Activated CD4-positive, alpha-beta T cell treated with anti-CD3 and anti-CD28 coated beads for 4 hours (primary cell): Measurements from ENCODE around the gene MEPCE.
"Not testable (repeated sequence)": the region's sequence is repeated elsewhere in the genome, so short reads cannot be mapped to it uniquely, and the experiment has no call there.

ENCODE experiments used
- DNase-seq, 2 donors: peaks; one replicate each; pipeline ENCODE4 v3.0.0-alpha.2; 2020

Gene MEPCE

DNA sequence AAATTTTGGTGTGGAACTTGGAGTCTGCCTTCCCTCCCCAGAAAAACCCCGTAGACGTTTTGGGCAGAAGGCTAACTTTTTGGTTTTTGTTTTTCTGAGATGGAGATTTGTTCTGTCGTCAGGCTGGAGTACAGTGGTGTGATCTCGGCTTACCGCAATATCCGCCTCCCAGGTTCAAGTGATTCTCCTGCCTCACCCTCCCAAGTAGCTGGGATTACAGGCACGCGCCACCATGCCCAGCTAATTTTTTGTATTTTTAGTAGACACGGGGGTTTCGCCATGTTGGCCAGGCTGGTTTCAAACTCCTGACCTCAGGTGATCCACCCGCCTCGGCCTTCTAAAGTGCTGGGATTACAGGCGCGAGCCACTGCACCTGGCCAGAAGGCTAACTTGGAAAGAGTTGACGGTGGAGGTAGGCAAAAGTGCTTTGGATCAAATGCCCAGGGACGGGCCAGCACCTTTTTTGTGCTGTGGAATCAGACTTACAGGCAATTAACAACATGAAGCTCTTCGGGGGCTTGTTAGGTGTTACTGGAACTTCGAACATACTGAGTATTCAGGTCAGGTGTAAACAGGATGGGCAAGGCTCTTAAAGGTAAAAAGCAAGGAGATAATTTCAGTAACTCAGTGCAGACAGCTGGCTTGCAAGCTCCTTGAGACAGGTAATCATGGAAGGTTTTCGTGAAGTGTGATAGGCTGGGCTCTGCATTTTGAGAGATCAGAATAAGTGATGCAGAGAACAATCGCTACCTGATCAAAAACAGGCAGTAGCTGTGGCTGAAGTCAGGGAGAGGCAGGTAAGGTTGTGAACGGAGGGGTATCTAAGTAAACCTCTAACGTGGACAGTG lies 4.9 kb downstream of the MEPCE start:
- no peak for DNase-seq

DNA sequence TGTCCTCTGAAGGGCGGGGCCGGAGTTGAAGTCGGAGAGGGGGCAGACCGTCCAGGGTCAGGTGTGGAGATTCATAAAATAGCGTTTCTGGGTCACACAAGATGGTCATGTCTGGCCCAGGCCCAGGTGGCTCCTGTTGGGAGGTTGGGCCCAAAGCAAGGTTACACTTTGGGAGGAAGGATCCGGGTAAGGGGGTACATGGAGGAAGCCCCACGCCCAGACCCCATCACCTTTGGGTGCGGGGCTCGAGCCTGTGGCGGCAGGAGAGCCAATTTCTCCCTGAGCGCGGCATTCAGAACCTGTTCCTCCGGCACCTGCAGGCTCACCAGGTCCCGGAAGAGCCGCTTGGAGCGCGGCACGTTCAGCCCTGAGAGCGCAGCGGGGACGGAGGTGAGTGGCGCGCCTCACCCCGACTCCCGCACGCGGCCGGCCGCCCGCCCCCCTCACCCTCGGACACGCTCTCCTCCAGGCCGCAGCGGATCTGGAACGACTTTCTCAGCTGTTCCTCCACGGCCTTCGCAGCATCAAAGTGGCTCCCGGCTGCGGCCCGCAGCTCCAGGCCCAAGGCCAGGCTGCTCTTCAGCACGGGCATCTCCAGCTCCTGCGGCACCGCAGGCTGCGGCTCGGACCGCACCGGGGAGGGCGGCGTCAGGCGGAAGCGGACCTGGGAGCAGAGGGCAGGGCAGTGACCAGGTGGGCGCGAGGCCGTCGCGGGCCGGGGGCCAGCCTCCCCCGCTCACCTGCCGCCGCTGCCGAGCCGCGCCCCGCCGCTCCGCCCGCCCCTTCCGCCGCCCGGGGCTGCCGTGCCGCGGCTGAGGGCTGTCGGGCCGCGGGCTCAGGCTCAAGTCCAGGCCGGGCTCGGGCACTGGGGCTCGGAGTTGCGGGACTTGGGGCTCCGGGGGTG lies 6.0 kb downstream of the MEPCE start:
- DNase-seq: peak; percentile 48 to 56

DNA sequence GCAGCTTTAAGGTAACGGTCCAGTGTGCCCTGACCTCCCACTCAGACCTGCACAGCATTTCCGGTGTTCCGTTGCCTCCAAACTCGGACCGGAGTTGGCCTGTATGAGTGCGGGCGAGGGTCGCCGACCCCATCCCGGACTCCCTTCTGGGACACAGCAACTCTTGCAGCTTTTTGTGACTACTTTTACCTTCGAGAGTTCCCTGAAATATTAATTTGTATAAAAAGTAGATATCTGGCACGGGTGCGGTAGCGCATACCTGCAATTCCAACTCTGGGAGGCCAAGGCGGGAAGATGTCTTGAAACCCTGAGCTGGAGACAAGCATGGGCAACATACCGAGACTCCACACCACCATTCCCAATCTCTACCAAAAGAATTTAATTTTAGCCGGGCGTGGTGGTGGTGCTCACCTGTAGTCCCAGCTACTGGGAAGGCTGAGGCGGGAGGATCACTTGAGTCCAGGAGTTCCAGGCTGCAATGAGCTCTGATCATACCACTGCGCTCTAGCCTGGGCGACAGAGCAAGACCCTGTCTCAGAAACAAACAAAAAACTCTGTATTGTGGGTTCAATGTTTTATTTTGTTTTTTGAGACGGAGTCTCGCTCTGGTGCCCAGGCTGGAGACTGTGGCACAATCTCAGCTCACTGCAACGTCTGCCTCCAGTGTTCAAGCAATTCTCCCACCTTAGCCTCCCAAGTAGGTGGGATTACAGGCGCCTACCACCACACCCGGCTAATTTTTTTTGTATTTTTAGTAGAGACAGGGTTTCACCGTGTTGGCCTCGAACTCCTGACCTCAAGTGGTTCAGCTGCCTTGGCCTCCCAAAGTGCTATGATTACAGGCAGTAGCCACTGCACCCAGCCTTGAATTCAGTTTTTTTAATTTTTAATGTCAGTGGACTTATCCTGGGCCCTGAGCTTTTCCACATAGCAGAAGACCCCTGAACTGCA lies 7.8 kb downstream of the MEPCE start:
- no peak for DNase-seq

DNA sequence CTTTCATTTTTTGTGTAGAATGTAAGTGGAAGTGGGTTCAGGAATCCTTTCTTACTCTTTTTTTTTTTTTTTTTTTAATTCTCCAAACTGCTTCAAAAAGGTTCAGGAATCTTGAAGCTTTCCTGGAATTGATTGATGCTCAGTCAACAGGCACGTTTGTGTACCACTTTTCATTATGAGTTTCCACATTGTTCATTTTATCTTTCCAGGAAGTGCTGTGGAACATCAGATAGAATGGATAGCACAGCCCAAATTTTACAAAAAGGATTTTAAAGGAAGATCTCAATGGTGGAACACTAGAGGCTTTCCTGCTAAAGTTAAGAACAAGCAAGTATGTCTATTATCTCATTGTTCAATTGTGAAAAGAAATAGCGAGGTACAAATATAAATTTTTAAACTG lies 8.5 kb downstream of the MEPCE start:
- no peak for DNase-seq

DNA sequence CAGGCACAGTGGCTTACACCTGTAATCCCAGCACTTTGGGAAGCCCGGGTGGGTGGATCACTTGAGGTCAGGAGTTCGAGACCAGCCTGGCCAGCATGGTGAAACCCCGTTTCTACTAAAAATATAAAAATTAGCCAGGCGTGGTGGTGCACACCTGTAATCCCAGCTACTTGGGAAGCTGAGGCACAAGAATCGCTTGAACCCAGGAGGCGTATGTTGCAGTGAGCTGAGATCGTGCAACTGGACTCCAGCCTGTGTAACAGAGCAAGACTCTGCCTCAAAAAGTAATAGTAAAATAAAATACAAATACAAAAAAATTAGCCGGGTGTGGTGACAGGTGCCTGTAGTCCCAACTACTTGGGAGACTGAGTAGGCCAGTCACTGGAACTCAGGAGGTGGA lies 9.1 kb downstream of the MEPCE start:
- not testable (repeated sequence) for DNase-seq

DNA sequence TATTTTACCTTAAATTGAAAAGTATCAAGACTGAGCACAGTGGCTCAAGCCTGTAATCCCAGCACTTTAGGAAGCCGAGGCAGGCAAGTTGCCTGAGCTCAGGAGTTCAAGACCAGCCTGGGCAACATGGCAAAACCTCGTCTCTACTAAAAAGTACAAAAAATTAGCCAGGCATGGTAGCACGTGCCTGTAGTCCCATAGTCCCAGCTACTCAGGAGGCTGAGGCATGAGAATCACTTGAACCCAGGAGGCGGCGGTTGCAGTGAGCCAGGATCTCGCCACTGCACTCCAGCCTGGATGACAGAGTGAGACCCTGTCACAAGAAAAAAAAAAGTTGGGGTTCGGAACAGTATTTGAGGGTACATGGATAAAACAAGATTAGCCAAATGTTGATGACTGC lies 9.6 kb downstream of the MEPCE start:
- not testable (repeated sequence) for DNase-seq

DNA sequence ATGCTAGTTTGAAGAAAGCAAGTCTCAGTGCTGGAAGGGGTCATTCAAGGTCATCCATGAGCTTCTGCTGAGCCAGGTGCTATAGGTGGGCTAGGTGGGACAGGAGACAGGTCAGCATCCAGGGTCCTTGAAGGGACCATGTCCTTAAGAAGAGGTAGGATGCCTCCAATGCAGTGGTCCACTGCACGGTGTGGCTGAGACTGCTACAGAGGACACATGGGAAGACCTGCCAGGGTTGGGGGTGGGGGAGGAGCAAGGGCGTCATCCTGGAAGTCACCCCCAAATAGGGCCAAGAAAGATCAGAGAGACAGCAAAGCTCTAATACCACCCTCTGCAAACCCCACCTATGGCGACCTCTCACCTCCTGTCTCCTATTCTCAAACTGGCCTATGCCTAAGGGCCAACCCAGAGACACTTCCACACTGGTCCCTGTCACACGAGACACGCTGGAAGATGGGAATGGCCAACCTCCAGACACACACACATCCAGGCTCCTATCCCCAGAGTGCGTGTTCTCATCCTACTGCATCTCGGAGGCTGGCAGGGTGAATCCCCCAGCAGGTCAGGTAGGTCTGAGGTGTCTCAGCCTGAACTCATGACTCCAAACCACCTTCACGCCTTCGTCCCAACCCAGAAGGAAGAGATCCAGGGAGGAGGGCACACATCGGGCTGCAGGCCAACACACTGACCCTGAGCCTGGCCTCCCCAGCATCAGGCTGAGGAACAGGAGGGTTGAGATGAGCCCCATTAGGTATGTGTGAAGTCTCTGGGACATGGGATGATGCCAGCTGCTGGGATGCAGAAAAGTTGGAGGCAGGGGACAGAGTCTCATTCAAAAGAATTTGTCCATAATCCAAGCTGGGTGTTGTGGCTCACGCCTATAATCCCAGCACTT lies 12.3 kb downstream of the MEPCE start:
- no peak for DNase-seq

DNA sequence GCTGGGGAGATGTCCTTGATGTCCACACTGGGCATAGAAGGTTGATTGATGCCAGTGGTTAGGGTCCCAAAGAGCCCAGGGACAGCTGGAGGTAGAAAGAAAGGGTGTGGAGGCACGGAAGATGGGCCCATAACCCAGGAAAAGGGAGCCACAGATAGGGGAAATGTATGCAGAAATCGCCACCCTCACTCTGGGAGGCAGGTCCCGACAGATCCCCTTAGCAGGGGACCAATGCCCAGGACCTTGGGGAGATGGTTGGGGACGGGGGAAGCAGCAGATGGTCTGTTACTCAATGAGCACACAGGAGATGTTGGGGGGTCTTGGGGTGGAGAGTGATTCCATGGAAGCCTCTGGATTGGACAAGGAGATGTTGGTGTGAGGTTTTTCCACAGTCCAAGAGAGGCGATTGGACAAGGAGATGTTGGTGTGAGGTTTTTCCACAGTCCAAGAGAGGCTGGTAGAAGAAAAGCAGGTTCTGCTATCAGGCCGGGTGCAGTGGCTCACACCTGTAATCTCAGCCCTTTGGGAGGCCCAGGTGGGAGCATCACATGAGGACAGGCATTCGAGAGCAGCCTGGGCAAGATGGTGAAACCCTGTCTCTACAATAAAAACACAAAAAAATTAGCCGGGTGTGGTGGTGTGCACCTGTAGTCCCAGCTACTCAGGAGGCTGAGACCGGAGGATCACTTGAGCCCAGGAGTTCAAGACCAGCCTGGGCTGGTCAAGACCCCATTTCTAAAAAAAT lies 13.6 kb downstream of the MEPCE start:
- DNase-seq: no peak

DNA sequence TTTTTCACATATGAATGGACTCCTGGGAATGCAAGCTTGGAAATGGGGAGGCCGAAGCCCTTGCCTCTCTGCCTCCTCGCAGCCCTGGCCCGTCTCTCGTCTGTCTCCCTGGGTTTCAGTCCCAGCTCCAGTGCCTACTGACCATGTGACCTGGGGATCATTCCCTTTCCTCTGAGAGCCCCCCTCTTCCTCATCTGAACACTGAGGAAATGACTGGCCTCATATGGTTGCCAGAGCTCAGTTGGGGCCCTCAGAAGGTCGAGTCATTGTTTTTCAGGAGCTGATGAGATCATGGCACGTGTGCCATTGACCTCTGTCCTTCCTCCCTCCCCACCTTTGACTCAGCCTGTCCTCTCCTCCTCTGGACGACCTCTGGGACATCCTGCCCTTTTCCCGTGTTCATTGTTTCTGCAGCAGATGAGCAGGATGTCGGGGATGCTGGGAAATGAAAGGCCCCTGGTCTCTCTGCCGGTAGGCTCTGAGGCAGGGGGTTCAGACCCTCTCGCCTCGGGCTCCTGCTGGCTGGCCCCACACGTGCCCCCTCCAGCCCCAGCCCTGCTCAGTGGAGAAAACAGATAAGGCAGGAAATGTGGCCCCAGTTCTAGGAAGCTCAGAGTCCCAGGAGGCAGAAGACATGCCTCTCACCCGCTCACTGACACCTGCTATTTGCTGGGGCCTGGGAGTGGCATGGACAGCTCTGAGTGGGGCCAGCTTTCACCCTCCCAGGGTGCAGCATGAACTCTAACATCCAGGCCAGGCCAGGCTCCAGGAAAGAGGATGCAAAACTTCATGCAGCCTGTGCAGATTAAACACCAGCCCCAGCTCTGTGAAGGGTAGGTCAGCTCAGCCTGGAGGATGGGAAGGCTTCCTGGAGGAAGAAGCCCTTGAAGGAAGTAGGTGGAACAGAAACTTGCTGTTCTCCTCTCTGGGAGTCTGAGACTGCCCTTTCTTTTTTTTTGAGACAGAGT lies 15.0 kb downstream of the MEPCE start:
- no peak for DNase-seq

DNA sequence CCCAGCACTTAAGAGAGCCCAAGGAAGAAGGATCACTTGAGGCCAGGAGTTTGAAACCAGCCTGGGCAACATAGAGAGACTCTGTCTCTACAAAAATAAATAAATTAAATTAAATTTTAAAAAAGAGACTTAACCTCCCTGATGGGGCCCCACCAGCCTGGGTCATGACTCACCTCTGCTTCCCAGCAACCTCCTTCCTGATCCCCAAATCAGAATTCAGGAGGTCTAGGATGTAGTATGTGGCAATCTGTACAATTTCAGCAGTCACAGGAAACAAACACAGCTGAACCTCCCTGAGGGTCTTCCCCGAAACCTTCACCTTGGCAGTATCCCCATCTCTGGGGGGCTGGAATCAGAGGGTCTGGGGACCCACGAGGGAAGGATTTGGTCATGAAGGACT lies 16.4 kb downstream of the MEPCE start:
- DNase-seq: no peak

DNA sequence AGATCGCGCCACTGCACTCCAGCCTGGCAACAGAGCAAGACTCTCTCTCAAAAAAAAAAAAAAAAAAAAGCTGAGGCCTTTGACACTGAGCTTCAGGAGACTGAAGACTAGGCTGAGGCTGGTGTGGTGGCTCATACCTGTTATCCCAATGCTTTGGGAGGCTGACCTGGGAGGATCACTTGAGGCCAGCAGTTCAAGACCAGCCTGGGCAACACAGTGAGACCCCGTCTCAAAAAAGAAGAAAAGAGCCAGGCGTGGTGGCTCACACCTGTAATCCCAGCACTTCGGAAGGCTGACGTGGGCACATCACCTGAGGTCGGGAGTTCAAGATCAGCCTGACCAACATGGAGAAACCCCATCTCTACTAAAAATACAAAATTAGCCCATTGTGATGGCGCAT lies 17.7 kb downstream of the MEPCE start:
- DNase-seq: not testable (repeated sequence)

DNA sequence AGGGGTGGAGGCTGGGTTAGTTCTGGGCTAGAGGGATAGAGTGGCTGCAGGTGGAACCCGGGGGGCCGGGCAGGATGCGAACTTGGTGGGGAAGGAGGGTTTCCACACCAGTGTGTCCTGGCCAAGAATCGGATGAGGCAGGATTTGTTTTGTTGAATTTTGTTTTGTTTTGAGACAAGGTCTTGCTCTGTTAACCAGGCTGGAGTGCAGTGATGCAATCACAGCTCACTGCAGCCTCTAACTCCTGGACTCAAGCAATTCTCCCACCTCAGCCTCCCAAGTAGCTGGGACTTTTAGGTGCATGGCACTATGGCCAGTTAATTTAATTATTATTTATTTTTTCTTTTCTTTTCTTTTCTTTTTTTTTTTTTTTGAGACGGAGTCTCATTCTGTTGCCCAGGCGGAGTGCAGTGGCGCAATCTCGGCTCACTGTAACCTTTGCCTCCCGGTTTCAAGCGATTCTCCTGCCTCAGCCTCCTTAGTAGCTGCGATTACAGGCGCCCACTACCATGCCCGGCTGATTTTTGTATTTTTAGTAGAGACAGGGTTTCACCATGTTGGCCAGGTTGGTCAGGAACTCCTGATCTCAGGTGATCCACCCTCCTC lies 19.7 kb downstream of the MEPCE start:
- DNase-seq: no peak

DNA sequence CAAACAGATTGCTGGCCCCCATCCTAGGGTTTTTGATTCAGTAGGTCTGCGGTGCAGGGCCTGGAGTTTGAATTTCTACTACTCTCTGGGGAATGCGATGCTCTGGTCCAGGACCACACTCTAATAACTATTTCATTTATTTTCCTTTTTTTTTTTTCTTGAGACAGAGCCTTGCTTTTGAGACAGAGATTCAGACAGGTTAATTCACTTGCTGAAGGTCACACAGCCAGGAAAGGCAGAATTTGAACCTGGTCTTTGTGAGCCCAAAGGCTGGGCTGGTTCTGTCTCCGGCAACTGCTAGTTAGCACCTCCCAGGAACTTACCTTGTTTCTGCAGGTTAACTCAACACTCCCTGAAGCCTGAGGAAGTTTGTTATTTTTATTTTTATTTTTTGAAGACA lies 22.9 kb downstream of the MEPCE start:
- no peak for DNase-seq

DNA sequence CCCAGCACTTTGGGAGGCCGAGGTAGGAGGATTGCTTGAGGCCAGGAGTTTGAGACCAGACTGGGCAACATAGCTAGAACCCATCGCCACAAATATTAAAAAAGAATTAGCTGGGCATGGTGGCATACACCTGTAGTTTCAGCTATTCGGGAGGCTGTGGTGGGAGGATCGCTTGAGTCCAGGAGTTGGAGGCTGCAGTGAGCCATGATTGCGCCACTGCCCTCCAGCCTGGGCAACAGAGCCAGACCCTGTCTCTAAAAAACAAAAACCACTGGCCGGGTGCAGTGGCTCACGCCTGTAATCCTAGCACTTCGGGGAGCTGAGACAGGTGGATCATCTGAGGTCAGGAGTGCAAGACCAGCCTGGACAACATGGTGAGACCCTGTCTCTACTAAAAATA lies 24.2 kb downstream of the MEPCE start:
- not testable (repeated sequence) for DNase-seq

DNA sequence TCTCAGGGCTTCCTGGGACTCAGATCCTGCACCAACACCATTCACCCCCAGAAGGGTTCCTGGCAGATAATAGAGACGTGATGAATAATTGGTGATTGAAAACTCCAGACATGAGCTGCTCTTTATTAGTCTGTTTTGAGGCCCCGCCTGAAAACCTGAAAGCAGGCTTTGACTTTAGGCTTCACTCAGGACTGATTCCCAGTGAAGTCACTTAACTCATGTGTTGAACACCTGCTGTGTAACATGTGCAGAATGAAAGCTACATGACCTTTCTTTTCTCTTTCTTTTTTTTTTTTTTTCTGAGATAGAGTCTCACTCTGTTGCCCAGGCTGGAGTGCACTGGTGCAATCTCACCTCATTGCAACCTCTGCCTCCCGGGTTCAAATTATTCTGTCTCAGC lies 25.6 kb downstream of the MEPCE start:
- no peak for DNase-seq

DNA sequence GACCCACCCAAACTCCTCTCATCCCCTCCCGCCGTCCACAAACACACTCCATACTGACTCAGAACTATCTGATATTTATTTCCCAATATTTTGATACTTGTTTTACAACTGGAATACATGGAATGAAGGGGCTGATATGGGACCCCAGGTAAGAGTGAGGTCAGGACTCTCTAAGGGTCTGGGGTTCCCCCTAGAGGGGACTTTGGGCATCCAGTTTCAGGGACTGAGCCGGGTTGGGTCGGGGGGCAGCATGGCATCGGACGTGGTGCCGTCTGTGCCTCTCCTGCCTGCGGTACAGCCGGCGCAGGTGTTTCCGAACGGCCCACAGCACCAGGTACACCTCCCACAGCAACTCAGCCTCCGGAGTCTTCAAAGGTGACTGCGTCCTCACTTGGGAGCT lies 26.9 kb downstream of the MEPCE start:
- no peak for DNase-seq

DNA sequence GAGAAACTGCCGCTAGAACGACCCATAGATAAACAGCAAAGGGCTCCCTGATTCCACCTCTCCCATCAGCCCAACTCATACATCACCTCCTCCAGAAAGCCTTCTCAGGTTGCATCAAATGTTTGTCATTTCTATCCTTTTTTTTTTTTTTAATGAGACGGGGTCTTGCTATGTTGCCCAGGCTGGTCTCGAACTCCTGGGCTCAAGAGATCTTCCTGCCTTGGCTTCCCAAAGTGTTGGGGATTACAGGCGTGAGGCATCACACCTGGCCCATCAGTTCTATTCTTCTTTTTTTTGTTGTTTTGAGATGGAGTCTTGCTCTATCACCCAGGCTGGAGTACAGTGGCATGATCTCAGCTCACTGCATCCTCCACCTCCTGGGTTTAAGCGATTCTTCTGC lies 27.4 kb downstream of the MEPCE start:
- no peak for DNase-seq

DNA sequence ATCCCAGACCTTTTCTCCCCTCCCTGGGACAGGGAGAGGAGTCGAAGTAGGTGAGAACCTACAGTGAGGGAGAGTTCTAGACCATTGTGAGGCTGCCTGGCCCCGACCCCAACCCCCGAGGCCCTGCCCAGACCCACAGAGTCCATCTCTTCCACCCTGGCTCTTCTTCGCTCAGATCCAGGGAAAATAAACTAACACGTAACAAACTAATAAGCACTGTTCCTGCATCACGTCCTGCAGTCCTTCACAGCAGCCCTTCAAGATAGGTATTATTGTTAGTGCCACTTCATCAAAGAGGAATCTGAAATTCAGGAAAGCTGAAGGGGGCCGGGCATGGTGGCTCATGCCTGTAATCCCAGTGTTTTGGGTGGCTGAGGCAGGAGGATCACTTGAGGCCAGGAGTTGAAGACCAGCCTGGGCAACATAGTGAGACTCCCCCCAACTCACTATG lies 34.6 kb downstream of the MEPCE start, which contains the start of gene SPACDR:
Gene SPACDR, minus strand, starts transcription at position 51 of the 451 bp plus-strand sequence. CDS start 235 bp downstream, outside the sequence.
- no peak for DNase-seq

DNA sequence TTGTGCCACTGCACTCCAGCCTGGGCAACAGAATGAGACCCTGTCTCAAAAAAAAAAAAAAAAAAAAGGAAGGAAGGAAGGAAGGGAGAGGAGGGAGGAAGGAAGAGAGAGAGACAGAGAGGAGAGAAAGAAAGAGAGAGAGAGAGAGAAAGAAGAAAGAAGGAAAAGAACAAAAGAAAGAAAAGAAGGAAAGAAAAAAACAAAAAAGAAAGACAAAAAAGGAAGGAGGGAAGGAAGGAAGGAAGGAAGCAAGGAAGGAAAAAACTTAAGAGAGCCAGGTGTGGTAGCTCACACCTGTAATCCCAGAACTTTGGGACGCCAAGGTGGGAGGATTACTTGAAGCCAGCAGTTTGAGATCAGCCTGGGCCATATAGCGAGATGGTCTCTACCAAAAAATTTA lies 35.2 kb downstream of the MEPCE start:
- no peak for DNase-seq
